NCI-H146 treated with DMSO at 0.1 percent for 48 hours (cell line): ENCODE measurements around the gene CTPS2.
"Not testable (repeated sequence)": the region's sequence is repeated elsewhere in the genome, so short reads cannot be mapped to it uniquely, and the experiment has no call there.

ENCODE experiments used
- DNase-seq: peaks from one replicate; lab custom pipeline; 2025; ENCODE audit not compliant: unreplicated experiment; lab: John Stamatoyannopoulos, UW

Gene CTPS2

DNA sequence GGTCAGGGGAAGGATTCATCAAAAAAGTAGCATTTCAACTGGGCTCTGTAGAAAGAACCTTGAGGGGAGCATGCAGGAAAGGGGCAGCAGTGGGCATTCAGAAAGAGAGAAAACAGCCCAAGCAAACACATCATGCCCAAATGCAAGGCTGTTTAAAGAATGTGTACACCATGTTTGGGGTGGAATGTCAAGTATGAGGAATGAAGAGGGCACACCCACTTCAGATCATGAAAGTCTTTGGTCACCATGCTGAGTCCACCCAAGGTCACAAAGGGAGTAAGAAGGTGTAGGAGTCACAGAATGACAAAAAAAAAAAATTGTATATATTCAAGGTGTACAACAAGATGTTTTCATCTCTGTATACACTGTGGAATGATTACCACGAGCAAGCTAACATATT, 53.1 kb downstream of the CTPS2 start:
- DNase-seq: no peak

DNA sequence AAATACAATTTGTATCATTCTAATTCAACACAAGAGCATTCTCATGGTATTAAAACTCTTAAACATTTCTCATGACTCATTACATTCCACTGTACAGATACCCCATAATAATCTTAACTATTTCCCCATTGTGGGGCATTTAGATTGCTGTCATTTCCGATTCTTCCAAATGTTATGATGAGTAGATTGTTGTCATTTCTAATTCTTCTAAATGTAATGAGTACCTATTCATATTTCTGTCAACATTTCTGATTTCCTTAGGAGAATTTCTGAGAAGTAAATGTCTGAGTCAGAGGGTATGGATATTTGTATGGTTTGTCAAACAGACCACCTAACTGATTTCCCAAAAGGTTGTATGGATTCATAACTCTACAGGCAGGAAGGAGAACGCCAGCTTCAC, 54.2 kb downstream of the CTPS2 start:
- DNase-seq: no peak

DNA sequence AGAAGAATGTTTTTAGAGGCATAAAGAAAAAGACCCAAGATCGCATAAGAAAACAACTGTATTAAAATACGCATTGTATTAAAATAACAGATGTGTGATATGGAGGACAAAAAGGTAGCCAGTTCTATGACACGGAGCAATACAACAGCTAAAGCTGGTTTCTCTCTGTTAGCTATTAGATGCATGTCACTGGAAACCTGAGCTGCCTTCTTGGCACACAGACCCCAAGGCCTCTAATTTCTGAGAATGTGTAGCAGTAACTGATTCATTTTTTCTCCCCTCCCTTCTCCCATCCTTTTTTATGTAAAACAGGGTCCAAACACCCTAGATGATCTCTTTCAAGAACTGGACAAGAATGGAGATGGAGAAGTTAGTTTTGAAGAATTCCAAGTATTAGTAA, 58.4 kb downstream of the CTPS2 start:
- no peak for DNase-seq

DNA sequence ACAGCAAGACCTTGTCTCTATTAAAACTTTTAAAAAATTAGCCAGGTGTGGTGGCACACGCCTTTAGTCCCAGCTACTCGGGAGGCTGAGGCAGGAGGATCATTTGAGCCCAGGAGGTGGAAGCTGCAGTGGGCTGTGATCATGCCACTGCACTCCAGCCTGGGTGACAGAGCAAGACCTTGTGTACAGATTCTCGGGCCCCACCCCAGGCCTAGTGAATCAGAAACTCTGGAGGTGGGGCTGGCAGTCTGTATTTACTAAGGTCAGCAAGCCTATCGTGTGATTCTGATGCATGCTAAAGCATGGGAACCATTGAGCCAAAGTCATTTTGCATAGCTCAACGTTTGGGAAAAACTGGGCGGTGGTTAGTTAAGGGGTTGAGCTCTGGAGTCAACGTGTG, 59.0 kb downstream of the CTPS2 start:
- no peak for DNase-seq

DNA sequence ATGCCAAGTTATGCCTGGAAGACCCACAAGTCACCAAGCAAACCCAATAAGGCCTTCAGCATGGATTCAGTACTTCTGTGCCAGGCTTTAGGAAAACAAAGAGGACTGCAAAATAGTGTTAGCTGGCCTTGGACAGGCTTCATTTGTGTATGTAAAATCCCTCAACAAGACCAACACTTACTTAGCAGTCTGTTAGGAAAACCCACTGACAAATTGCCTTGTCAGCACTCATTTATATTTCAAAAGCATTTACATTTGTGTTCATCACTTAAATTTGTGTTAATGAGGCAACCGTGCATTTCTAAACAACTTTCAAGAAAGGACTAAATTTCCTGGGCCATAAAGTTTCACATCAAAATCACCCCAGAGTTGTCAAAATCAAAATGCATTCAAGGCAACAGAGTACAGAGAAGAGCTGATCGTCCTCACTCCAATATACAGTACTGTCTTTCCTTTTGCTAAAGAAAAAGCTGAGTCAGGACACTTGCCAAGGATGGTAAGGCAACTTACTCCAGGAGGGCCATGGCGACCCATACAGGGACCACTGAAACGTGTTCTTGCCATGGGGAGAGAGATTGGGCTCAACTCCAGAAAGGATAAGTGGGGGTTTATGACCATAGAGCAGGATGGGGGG, 61.0 kb downstream of the CTPS2 start:
- DNase-seq: no peak

DNA sequence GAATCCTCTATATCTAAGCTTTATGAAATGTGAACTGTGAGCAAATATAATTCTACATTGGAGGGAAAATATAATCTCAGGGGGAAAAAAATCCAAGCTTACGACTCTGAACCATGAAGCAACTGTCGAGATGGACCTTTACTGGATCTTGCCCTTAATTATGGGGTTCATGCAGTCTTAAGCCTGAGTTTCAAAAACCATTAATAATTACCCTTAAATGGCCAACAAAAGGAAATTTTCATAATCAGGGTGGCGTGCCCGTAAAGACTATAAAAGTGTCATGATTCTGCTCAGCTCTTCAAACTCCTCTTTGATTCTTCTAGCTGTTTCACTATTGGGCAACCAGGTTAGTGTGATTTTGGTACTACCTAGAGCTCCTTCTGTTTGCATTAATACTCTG, 62.6 kb downstream of the CTPS2 start, which contains the start of gene S100G:
TSS of gene S100G (plus strand) at position 301 of the 400 bp plus-strand sequence. CDS start 849 bp downstream, outside the sequence.
- DNase-seq: no peak

DNA sequence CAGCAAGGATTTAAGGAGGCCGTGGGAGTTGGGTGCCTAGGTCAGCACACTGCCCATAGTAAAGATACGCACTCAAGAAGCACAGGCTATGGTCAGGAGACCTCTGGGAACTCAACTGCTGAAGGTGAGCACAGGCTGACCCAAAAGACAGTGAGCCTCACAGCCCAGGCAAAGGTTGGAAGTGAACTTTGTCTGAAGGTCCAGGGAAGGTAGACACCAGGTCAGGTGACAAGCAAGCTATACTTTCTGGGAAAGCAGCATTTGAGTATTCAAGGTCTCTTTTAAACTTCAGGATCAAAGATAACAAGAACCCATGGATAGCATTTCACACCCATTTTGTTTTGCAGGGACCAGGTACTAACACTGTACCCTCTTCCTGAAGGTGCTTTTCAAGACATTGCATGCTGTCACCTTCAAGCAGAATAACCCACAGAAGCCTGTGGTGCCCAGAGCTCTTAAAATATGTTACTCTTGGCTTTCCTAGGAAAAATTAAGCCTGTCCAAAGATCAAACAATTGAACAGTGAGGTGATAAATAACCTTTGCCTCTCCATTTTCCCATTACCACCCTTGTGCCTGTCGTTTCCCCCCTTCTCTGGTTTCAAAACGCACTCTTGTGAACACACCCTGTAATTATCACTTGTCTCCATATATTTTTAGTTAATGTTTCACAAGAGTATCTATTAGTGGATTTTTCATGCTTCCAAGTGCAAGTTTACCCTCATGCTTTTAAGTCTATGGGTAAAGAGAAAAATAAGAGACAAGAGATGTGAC, 65.9 kb downstream of the CTPS2 start:
- DNase-seq: no peak

DNA sequence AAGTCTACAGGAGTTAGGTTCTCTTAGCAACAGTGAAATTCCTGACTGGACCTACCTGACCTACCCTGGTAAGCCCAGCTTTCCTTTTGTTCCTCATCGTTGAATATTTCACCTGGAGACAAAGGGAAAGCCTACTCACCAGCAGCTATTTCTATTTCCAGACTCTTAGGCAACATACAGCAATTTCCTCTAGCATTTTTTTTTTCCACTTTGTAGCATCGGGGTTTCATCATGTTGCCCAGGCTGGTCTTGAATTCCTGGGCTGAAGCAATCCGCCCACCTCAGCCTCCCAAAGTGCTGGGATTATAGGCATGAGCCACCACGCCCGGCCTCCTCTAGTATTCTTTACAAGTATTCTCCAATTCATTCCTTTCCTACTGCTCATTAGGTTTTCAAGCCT, 69.3 kb downstream of the CTPS2 start:
- no peak for DNase-seq

DNA sequence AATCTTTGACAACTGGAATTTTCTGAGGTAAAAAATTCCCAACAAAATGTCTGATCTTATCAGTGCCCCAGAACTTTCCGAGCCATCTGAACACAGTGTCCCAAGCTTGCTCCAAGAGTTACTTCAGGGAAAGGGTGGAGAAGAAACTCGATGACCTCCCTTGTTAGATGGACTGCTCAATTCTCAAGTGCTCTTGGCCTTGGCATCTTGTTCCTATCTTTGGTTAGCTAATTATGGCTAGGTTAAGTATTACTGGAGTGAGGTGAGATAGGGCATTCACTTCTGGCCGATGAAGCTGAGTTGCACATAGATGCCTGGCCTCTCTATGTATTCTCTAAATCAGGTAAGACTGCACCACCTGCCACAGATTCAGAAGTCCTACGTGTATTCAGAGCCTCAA, 71.6 kb downstream of the CTPS2 start:
- no peak for DNase-seq

DNA sequence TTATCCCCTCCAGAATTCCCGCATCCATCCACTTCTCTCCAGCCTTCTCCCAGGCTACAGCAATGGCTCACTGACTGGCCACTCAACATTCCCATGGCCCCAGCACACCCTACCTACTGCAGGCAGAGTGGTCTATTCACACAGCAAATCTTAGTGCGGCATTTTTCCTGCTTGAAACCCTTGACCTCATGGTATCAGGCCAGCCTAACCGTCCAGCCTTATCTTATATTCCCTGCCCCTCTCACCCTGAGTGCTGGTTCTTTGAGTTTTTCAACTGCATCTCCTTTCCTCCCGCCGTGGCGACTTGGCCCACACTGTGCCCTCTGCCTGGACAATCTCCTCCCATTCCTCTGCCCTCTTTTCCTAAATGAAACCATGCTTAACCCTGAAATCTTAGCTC, 72.5 kb downstream of the CTPS2 start:
- DNase-seq: no peak

DNA sequence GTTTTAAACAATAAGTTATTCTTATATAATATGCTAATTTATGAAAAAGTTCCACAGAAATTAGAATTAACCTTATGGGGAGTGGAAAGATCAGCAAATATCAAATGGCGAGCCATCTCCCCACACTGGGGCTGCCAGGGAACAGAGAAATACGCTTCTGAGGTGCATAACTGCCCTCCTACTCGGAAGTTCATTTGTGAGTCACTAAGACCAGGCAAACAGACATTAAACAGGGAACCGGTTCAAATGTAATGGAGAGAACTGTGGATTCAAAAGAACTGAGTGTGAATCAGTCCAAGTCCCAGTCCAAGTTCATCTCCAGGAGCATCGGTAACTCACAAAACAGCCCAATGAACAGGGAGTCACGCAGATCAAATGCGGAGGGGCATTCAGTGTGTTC, 73.9 kb downstream of the CTPS2 start:
- no peak for DNase-seq

DNA sequence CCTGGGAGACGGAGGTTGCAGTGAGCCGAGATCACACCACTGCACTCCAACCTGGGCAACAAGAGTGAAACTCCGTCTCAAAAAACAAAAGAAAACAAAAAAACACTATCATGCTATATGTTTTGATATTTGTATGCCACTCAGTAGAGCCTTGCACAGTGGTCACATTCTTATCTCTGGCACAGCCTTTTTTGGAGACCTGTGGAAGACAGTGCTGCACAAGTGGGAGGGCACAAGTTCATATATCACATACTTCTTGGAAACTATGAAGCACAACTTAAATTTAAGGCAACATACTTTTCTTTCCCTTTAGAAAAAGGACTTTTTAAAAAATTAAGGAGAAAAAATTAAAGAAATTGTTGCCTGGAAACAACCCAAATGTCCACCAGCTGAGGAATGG, 76.9 kb downstream of the CTPS2 start:
- no peak for DNase-seq

DNA sequence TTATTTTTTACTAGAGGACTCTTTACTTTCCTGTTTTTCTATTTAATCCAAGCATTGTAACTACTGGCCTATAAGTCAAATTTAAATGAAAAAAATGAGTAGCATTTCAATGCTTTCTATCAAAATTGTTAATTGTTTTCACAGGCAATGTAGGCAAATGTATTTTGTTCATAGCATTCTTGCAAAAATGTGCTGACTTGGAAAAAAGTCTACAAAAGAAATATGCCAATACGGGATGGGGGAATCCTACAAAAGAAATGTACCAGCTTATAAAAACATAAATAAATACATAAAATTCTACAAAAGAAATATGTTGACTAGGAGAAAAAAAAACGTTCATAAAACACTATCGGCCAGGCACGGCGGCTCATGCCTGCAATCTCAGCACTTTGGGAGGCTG, 77.4 kb downstream of the CTPS2 start:
- DNase-seq: no peak

DNA sequence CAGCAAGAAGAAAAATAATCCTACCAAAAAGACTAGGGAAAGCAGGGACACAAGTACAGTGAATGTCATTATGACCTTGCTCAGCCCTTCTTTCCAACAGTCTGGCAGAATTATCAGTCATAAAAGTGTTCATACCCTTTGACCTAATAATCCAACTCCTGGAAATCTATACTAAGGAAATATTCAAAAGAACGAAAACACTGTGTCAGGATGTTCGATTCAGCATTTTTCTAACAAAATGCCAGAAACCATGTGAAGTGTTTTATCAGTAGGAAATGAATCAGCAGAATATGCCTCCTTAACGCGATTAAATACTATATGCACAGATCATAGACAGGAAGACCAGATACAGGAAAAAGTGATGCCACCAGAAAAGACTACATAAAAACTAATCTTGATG, 78.7 kb downstream of the CTPS2 start:
- DNase-seq: no peak

DNA sequence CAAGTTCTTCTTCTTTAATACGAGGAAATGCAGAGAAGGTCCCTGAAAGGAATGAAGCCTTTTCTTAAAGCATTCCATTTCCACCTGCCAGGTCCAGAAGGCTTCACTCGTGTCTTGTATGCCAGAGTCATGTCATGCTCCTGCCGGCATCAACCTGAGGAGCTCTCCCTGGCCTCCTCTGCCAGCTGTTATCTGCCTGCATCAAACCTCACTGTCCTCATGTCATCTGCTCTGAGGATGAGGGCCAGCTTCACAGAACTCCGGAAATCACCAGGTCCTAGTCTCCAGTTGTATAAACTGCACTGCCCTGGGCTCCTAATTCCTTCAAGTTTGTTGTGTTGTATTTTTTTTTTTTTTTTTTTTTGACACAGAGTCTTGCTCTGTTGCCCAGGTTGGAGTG, 82.6 kb downstream of the CTPS2 start:
- no peak for DNase-seq

DNA sequence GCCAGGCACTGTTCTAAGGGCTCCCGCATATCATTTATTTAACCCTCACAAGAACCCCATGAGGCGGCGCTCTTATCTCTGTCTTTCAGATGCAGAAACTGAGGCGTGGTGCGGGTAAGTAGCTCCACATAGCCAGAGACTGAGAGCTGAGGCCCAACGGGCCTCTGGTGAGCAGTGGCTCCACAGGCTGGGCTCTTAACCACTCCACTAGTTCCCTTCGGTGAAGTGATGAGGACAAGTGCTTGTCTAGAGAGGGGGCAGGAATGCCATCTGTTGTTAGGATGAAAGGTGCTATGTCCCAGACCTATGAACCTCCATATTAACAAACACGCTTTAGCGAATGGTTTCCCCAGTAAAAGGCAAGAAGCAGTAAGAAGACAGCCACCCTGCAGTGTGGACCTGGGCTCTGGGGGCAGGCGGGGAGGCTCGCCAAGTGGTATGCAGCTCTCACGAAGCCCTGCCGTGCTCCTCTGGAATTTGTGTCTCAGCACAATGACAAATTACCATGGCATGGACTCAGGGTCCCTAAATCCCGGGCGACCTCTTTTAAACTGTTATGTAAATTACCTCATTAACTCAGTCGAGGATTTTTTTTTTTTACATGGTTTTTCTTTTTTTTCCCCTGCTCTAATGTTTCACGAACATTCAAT, 83.4 kb downstream of the CTPS2 start:
- DNase-seq: no peak

DNA sequence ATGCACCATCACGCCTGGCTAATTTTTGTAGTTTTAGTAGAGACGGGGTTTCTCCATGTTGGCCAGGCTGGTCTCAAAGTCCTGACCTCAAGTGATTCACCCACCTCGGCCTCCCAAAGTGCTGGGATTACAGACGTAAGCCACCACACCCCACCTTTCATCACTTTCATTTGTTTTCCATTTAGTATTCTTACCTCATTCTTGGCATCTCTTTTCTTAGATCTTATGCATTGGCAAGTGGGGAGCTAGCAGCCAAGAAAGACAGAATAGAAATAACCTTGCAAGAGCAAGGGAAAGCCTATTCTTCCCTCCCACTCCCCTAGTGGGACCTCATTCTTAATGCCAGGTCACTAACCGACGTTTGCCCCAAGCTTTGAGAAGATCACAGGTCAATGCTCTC, 84.0 kb downstream of the CTPS2 start:
- not testable (repeated sequence) for DNase-seq

DNA sequence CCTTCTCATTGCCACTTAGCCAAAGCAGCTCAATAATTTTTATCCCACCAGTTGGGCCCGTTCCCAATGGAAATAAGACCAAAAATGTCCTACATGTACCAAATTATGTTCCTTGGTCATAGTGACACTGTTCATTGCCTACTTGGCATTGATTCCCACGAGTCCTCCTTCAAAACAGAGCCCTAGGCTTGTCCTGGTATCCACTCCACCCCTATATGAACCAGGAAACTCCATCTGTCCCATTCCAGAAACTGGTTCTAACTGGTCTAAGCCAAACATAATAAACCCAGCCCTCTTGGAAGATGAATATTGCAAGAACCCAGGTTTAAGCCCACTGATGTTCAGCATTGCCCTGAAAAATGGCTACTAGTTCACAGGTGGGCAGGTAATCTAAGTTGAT, 93.4 kb downstream of the CTPS2 start:
- no peak for DNase-seq

DNA sequence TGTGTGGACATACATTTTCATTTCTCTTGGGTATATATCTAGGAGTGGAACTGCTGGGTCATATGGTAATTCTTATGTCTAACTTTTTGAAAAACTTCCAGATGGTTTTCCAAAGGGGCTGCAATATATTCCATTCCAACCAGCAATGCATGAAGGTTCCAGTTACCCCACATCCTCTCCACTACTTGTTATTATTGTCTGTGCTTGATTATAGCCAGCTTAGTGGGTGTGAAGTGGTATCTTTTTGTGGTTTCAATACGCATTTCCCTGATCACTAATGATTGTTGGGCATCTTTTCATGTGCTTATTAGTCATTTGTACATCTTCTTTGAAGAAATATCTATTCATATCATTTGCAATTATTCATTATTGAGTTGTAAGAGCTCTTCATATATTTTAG, 94.0 kb downstream of the CTPS2 start:
- DNase-seq: no peak

DNA sequence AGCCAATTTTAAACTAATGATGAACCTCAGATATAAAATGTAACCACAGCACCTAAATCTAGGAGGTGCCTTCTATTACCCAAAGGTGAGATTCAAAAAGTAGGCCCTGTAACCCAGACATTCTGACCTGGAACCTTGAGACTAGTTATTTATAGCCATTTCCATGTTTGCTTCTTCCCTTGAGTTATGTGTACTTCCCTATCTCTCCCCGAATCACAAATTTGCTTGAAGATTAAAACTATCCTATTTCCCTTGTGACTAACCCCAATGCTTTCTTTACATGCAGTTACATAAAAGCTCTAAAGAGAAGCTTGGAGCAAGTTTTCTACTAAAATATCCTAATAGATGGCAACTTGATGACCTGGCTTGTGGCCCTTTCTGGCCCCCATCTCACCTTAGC, 95.1 kb downstream of the CTPS2 start:
- no peak for DNase-seq

DNA sequence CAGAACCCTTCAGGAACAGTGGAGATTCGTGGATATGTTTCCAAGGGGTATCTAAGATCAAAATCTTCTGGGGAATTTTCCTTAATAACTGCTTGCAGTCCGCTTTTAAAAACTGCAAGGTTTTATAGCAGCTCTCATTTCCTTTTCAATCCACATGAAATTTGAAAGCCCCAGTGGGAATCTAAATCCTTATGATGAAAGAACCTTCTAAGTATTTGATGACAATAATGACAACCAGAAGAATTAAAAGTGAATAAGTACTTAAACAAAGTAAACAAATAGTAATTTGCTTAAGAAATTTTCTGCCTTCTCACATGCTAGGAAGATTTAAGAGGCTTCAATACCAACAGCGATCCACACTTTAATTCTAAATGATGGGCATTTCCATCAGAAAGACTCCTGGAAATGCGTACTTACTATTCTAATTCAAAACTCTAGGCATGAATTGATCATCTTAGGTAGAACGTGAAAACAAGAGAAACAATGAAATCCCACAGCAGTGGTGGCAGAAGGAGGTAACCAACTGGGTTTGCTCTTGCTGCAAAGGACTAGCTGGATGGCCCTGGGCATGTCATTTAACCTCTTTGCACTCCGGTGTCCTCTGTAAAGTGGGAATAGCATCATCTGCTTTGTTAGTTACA, 100.1 kb downstream of the CTPS2 start:
- DNase-seq: no peak

DNA sequence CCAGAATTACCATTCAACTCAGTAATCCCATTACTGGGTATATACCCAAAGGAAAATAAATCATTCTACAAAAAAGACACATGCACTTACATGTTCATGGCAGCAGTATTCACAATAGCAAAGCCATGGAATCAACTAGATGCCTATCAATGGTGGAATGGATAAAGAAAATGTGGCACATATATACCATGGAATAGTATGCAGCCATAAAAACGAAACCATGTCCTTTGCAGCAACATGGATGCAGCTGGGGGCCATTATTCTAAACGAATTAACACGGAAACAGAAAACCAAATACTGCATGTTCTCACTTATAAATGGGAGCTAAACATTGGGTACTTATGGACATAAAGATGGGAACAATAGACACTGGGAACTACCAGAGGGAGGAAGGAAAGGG, 101.8 kb downstream of the CTPS2 start:
- not testable (repeated sequence) for DNase-seq
